ENCODE results near the gene CHDH.

CHDH gene

GRCh38 chr3:53803816-53804695 is 42.2 kb downstream of the CHDH start:
- H3K27me3 Mint-ChIP-seq = peaks cover 8% of the 10 kb centered on the region
- H3K27ac Mint-ChIP-seq = no peak overlapping the region

GRCh38 chr3:53803124-53803815 is 42.9 kb downstream of the CHDH start:
- ATAC-seq (ENCODE audit: low read depth) = no peak
- Mint-ChIP-seq H3K9me3 (no peaks in the 10 kb centered on the region), H3K4me1 (peaks cover 4% of the 10 kb centered on the region), H3K36me3 (no peaks in the 10 kb centered on the region), H3K27me3 (peaks cover 8% of the 10 kb centered on the region), H3K27ac (no peak overlapping the region), H3K4me3 (no peak overlapping the region)
- DNase-seq (ENCODE audit: low spot score in 2 of 2) = no peak

More at GRCh38 chr3:53803816-53804695, 42.2 kb downstream of the CHDH start:
- Mint-ChIP-seq H3K36me3 (no peaks in the 10 kb centered on the region), H3K9me3 (no peaks in the 10 kb centered on the region), H3K4me1 (peaks cover 4% of the 10 kb centered on the region), H3K4me3 (no peak overlapping the region)
- ATAC-seq (ENCODE audit: low read depth) (no peak), DNase-seq (ENCODE audit: low spot score in 2 of 2) (no peak)

GRCh38 chr3:53802256-53802880 is 43.9 kb downstream of the CHDH start:
- Mint-ChIP-seq H3K9me3 (no peaks in the 10 kb centered on the region), H3K27ac (no peak overlapping the region), H3K4me1 (peaks cover 4% of the 10 kb centered on the region), H3K4me3 (no peak overlapping the region), H3K36me3 (no peaks in the 10 kb centered on the region), H3K27me3 (peaks cover 8% of the 10 kb centered on the region)
- no peak for DNase-seq (ENCODE audit: low spot score in 2 of 2)
- no peak for ATAC-seq (ENCODE audit: low read depth)

GRCh38 chr3:53801319-53801718 is 44.9 kb downstream of the CHDH start:
- peaks cover 6% of the 10 kb centered on the region for H3K27me3 Mint-ChIP-seq

GRCh38 chr3:53800041-53800906 is 45.9 kb downstream of the CHDH start:
- H3K36me3 Mint-ChIP-seq = no peaks in the 10 kb centered on the region
- peaks cover 2% of the 10 kb centered on the region for H3K27me3 Mint-ChIP-seq
- H3K9me3 Mint-ChIP-seq = no peaks in the 10 kb centered on the region
- no peak overlapping the region for H3K4me3 Mint-ChIP-seq
- DNase-seq (ENCODE audit: low spot score in 2 of 2) = no peak
- H3K27ac Mint-ChIP-seq = no peak overlapping the region
- no peaks in the 10 kb centered on the region for H3K4me1 Mint-ChIP-seq
- ATAC-seq (ENCODE audit: low read depth) = no peak

More at GRCh38 chr3:53801319-53801718, 44.9 kb downstream of the CHDH start:
- Mint-ChIP-seq H3K36me3 (no peaks in the 10 kb centered on the region), H3K4me1 (peaks cover 4% of the 10 kb centered on the region), H3K4me3 (no peak overlapping the region), H3K9me3 (no peaks in the 10 kb centered on the region), H3K27ac (no peak overlapping the region)
- DNase-seq (ENCODE audit: low spot score in 2 of 2) (no peak), ATAC-seq (ENCODE audit: low read depth) (no peak)

GRCh38 chr3:53799338-53799865 is 46.8 kb downstream of the CHDH start:
- no peak for ATAC-seq (ENCODE audit: low read depth)
- Mint-ChIP-seq H3K27me3 (peaks cover 6% of the 10 kb centered on the region), H3K36me3 (no peaks in the 10 kb centered on the region), H3K27ac (no peak overlapping the region), H3K9me3 (no peaks in the 10 kb centered on the region), H3K4me1 (no peaks in the 10 kb centered on the region), H3K4me3 (no peak overlapping the region)
- DNase-seq (ENCODE audit: low spot score in 2 of 2) = no peak

- ATAC-seq (ENCODE audit: low read depth) = no peak
- no peak overlapping the region for H3K4me3 Mint-ChIP-seq
- no peaks in the 10 kb centered on the region for H3K36me3 Mint-ChIP-seq
- H3K27ac Mint-ChIP-seq = no peak overlapping the region
- no peak for DNase-seq (ENCODE audit: low spot score in 2 of 2)
- no peaks in the 10 kb centered on the region for H3K4me1 Mint-ChIP-seq
- peaks cover 6% of the 10 kb centered on the region for H3K27me3 Mint-ChIP-seq
- H3K9me3 Mint-ChIP-seq = no peaks in the 10 kb centered on the region
These were observed 48.1 kb downstream of the CHDH start for GRCh38 chr3:53798144-53798543.

GRCh38 chr3:53795789-53796560 is 50.2 kb downstream of the CHDH start:
- no peaks in the 10 kb centered on the region for H3K9me3 Mint-ChIP-seq
- no peak overlapping the region for H3K4me3 Mint-ChIP-seq
- DNase-seq (ENCODE audit: low spot score in 2 of 2) (no peak), ATAC-seq (ENCODE audit: low read depth) (no peak)
- no peaks in the 10 kb centered on the region for H3K36me3 Mint-ChIP-seq
- H3K27me3 Mint-ChIP-seq = peaks cover 9% of the 10 kb centered on the region
- H3K27ac Mint-ChIP-seq = no peak overlapping the region
- no peaks in the 10 kb centered on the region for H3K4me1 Mint-ChIP-seq

GRCh38 chr3:53795176-53795575 is 51.0 kb downstream of the CHDH start:
- H3K27ac Mint-ChIP-seq = no peak overlapping the region
- no peaks in the 10 kb centered on the region for H3K9me3 Mint-ChIP-seq
- H3K4me3 Mint-ChIP-seq = no peak overlapping the region
- H3K36me3 Mint-ChIP-seq = no peaks in the 10 kb centered on the region
- DNase-seq (ENCODE audit: low spot score in 2 of 2) (no peak), ATAC-seq (ENCODE audit: low read depth) (no peak)
- H3K27me3 Mint-ChIP-seq = peaks cover 9% of the 10 kb centered on the region
- H3K4me1 Mint-ChIP-seq = no peaks in the 10 kb centered on the region

GRCh38 chr3:53794597-53794996 is 51.6 kb downstream of the CHDH start:
- Mint-ChIP-seq H3K36me3 (no peaks in the 10 kb centered on the region), H3K27me3 (peaks cover 9% of the 10 kb centered on the region), H3K9me3 (no peaks in the 10 kb centered on the region), H3K4me1 (no peaks in the 10 kb centered on the region), H3K27ac (no peak overlapping the region), H3K4me3 (no peak overlapping the region)
- ATAC-seq (ENCODE audit: low read depth) (no peak), DNase-seq (ENCODE audit: low spot score in 2 of 2) (no peak)

GRCh38 chr3:53792866-53793265 is 53.4 kb downstream of the CHDH start:
- no peaks in the 10 kb centered on the region for H3K4me1 Mint-ChIP-seq
- no peaks in the 10 kb centered on the region for H3K36me3 Mint-ChIP-seq
- H3K9me3 Mint-ChIP-seq = no peaks in the 10 kb centered on the region
- no peak for DNase-seq (ENCODE audit: low spot score in 2 of 2)
- H3K4me3 Mint-ChIP-seq = no peak overlapping the region
- ATAC-seq (ENCODE audit: low read depth) = no peak
- H3K27ac Mint-ChIP-seq = no peak overlapping the region
- H3K27me3 Mint-ChIP-seq = peaks cover 9% of the 10 kb centered on the region

GRCh38 chr3:53791317-53791716 is 54.9 kb downstream of the CHDH start:
- Mint-ChIP-seq H3K4me1 (no peaks in the 10 kb centered on the region), H3K27me3 (peaks cover 11% of the 10 kb centered on the region), H3K9me3 (no peaks in the 10 kb centered on the region), H3K27ac (no peak overlapping the region), H3K36me3 (no peaks in the 10 kb centered on the region), H3K4me3 (no peak overlapping the region)
- DNase-seq (ENCODE audit: low spot score in 2 of 2) (no peak), ATAC-seq (ENCODE audit: low read depth) (no peak)

- H3K36me3 Mint-ChIP-seq = no peaks in the 10 kb centered on the region
- no peak overlapping the region for H3K4me3 Mint-ChIP-seq
- no peaks in the 10 kb centered on the region for H3K9me3 Mint-ChIP-seq
- no peak overlapping the region for H3K27ac Mint-ChIP-seq
- no peak for ATAC-seq (ENCODE audit: low read depth)
- DNase-seq (ENCODE audit: low spot score in 2 of 2) = no peak
- no peaks in the 10 kb centered on the region for H3K4me1 Mint-ChIP-seq
- peaks cover 10% of the 10 kb centered on the region for H3K27me3 Mint-ChIP-seq
These were observed 55.7 kb downstream of the CHDH start for GRCh38 chr3:53790470-53790869.
